Stimulated activated effector memory CD8-positive, alpha-beta T cell treated with anti-CD3 and anti-CD28 coated beads, Interleukin-12 subunit alpha, Interleukin-12 subunit beta, amount 100 ng/mL, for 72 hours (primary cell): Measurements from ENCODE around the gene STPG1.

Experiments
- ATAC-seq: fragments of 150-1000 bp; cut with Tn5 transposase; 2 replicates; pipeline ENCODE4 v1.10.0; 2021
- DNase-seq, 2 donors: peaks; one replicate each; pipeline ENCODE4 v3.0.0; 2021 to 2022; ENCODE audit warnings: low spot score in 2 of 2
- H3K27ac Mint-ChIP-seq: one replicate; pipeline ENCODE4 v1.8.0; 2022; ENCODE audit warnings: mild to moderate bottlenecking, mixed read lengths
- H3K36me3 Mint-ChIP-seq: one replicate; pipeline ENCODE4 v1.8.0; 2022; ENCODE audit warnings: mild to moderate bottlenecking, mixed read lengths
- H3K4me1 Mint-ChIP-seq: one replicate; pipeline ENCODE4 v1.8.0; 2022; ENCODE audit warnings: mixed read lengths
- H3K4me3 Mint-ChIP-seq: one replicate; pipeline ENCODE4 v1.8.0; 2022; ENCODE audit warnings: mild to moderate bottlenecking, mixed read lengths
- H3K9me3 Mint-ChIP-seq: one replicate; pipeline ENCODE4 v1.8.0; 2022; ENCODE audit warnings: mixed read lengths

The STPG1 gene

DNA sequence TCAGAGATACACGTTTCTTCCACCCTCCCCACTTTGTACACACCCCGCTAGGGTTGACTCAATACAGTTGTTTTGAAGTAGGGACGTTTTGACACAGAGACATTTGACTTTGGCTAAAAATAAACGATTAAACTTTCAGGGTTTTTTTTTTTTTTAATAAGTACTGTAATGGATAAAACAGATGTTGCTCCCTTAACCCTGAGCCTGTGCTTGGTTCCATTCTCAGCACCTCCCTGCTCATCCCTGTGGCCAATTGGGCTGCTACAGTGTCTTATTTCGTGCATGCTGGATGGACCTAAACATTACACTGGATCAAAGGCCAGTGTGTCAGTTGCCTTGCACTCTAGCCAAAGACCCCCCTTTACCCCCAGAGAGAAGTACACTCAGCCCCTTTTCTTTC, 77.5 kb downstream of the STPG1 start:
- Mint-ChIP-seq H3K4me1 (no peaks in the 10 kb centered on the region), H3K9me3 (no peaks in the 10 kb centered on the region), H3K27ac (no peak overlapping the region), H3K4me3 (no peak overlapping the region), H3K36me3 (no peaks in the 10 kb centered on the region)
- DNase-seq (no peak), ATAC-seq (no peak)

DNA sequence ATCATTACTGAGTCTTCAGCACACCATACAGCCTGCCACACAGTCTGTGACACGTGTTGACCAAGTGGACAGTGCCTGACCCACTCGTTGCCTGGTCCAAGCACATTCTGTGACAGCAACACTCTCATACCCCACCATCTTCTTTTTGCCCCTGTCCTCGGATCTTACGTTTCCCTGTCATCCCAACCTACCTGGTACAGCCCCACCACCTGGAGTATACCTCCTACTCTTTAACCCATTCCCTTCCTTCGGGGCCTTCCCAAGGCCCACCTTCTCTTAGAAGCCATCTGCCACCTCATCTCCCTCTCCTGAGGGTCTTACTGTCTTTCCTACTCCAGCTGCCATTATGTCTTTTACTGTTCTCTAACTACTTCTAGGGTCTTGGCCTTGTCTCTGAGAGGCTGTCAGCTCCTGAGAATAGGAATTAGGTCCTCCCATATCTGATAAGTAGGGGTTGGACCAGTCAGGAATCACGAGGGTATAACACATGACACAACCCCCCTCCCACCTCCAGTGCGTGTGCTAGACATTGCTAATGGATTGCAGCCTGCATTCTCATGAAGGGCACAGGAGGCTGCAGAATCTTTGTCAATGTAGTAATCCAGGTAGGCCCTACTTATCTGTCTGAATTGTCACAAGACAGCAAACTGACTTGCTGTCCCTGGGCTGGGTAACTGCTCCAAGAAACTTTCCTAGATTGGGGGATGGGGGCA, 81.5 kb downstream of the STPG1 start:
- DNase-seq (no peak), ATAC-seq (no peak)
- Mint-ChIP-seq H3K36me3 (no peaks in the 10 kb centered on the region), H3K9me3 (no peaks in the 10 kb centered on the region), H3K4me1 (no peaks in the 10 kb centered on the region), H3K27ac (no peak overlapping the region), H3K4me3 (no peak overlapping the region)

DNA sequence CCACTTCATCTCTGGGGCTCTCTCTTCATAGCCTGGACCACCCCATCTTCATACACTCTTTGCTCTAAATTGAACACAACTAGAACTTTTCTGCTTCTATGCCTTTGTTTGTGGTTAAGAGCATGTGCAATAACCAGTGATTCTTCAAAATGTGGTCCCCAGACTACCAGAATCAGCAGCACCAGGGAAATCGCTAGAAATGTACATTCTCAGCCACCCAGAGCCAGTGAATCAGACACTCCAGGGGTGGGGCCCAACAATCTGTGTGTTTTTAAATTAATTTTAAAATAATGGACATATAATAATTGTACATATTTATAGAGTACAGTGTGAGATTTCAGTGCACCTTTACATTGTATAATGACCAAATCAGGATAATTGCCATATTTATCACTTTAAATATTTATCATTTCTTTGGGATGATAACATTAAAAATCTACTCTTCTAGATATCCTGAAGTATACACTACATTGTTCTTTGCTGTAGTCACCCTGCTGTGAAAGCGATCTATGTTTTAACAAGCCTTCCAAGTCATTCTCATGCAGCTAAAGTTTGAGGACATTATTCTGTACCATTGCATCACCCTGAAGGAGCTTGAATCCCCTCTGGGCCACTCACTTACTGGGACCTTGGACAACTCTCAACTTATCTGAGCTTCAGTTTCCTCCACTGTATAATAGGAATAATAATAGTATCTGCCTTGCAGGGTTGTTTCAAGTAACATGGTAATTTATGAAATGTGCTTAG, 83.6 kb downstream of the STPG1 start:
- H3K27ac Mint-ChIP-seq, result no peak overlapping the region
- no peaks in the 10 kb centered on the region for H3K4me1 Mint-ChIP-seq
- DNase-seq, result no peak
- H3K36me3 Mint-ChIP-seq, result no peaks in the 10 kb centered on the region
- H3K9me3 Mint-ChIP-seq, result no peaks in the 10 kb centered on the region
- no peak overlapping the region for H3K4me3 Mint-ChIP-seq
- ATAC-seq, result no peak

- no peaks in the 10 kb centered on the region for H3K9me3 Mint-ChIP-seq
- no peak overlapping the region for H3K4me3 Mint-ChIP-seq
- no peak for ATAC-seq
- no peaks in the 10 kb centered on the region for H3K36me3 Mint-ChIP-seq
- no peaks in the 10 kb centered on the region for H3K4me1 Mint-ChIP-seq
- no peak for DNase-seq
- no peak overlapping the region for H3K27ac Mint-ChIP-seq
Observed at GRCh38 chr1:24329331-24329730, 84.3 kb downstream of the STPG1 start.

DNA sequence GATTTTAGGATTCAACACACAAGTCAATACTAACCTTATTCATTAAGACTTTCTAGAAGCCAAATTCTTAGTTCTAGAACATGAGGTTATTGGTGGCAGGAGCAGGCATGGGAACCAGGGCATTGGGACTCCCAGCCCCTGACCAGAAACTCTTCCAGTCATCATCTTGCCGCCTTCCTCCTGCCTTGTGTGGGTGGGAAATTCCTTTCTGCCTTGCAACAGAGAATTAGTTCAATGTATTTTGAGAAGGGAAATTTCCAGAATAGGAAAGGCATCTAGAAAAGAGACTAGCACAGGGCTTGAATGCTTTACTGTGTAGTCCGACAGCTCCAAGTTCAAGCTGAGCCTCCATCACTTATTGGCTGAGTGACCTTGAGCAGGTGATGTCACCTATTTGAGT, 85.7 kb downstream of the STPG1 start:
- no peak for ATAC-seq
- no peaks in the 10 kb centered on the region for H3K9me3 Mint-ChIP-seq
- no peaks in the 10 kb centered on the region for H3K4me1 Mint-ChIP-seq
- no peak for DNase-seq
- H3K27ac Mint-ChIP-seq, result no peak overlapping the region
- no peaks in the 10 kb centered on the region for H3K36me3 Mint-ChIP-seq
- no peak overlapping the region for H3K4me3 Mint-ChIP-seq

GRCh38 chr1:24327486-24327885, 86.1 kb downstream of the STPG1 start:
- Mint-ChIP-seq H3K9me3 (no peaks in the 10 kb centered on the region), H3K4me3 (no peak overlapping the region)
- ATAC-seq, result no peak

GRCh38 chr1:24325587-24326449, 87.8 kb downstream of the STPG1 start:
- Mint-ChIP-seq H3K27ac (peak overlapping the region; percentile 51), H3K36me3 (no peaks in the 10 kb centered on the region), H3K4me3 (no peak overlapping the region), H3K9me3 (no peaks in the 10 kb centered on the region), H3K4me1 (peaks cover 17% of the 10 kb centered on the region)
- ATAC-seq, result no peak
- no peak for DNase-seq

More at GRCh38 chr1:24327486-24327885, 86.1 kb downstream of the STPG1 start:
- no peak overlapping the region for H3K27ac Mint-ChIP-seq
- peaks cover under 1% of the 10 kb centered on the region for H3K4me1 Mint-ChIP-seq
- no peak for DNase-seq
- H3K36me3 Mint-ChIP-seq, result no peaks in the 10 kb centered on the region

DNA sequence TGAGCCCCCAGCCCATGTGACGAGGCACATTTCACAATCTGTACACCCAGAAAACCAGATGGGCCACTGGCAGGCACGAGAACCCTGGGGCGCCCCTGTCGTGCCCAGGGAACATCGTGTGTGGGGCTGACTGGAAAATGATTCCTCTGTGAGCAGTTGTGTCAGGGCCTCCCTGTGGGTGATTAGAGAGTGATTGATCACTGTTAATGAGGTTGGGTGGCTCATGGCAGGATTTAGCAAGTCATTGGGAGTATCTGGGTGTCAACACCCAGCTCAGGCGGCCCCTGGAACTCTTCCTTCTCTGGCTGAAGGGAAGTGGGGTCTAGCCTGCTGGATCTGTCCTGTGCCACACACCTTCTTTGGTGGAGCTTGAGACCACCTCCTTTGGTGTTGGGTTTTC, 88.7 kb downstream of the STPG1 start:
- no peak overlapping the region for H3K4me3 Mint-ChIP-seq
- no peak overlapping the region for H3K27ac Mint-ChIP-seq
- DNase-seq, result no peak

GRCh38 chr1:24323281-24323680, 90.3 kb downstream of the STPG1 start:
- Mint-ChIP-seq H3K27ac (no peak overlapping the region), H3K9me3 (no peaks in the 10 kb centered on the region), H3K36me3 (peaks cover 5% of the 10 kb centered on the region), H3K4me1 (peaks cover 42% of the 10 kb centered on the region), H3K4me3 (no peak overlapping the region)
- ATAC-seq (no peak), DNase-seq (no peak)

More for the DNA sequence above, 88.7 kb downstream of the STPG1 start:
- ATAC-seq, result no peak
- Mint-ChIP-seq H3K9me3 (no peaks in the 10 kb centered on the region), H3K36me3 (no peaks in the 10 kb centered on the region), H3K4me1 (peaks cover 26% of the 10 kb centered on the region)

- H3K27ac Mint-ChIP-seq, result peak overlapping the region; percentile 76
- peak overlapping the region; percentile 79 for H3K4me3 Mint-ChIP-seq
- no peaks in the 10 kb centered on the region for H3K9me3 Mint-ChIP-seq
- DNase-seq (no peak), ATAC-seq (peak; percentile 28)
- H3K4me1 Mint-ChIP-seq, result peaks cover 42% of the 10 kb centered on the region
- peaks cover 5% of the 10 kb centered on the region for H3K36me3 Mint-ChIP-seq
Observed at GRCh38 chr1:24322470-24323177, 91.0 kb downstream of the STPG1 start.

- ATAC-seq (peak; percentile 87), DNase-seq (peak; percentile 51 to 80)
- Mint-ChIP-seq H3K9me3 (no peaks in the 10 kb centered on the region), H3K36me3 (peaks cover 5% of the 10 kb centered on the region), H3K27ac (peak overlapping the region; percentile 76), H3K4me1 (peaks cover 42% of the 10 kb centered on the region), H3K4me3 (peak overlapping the region; percentile 79)
Observed at GRCh38 chr1:24321697-24322469, 91.7 kb downstream of the STPG1 start.

DNA sequence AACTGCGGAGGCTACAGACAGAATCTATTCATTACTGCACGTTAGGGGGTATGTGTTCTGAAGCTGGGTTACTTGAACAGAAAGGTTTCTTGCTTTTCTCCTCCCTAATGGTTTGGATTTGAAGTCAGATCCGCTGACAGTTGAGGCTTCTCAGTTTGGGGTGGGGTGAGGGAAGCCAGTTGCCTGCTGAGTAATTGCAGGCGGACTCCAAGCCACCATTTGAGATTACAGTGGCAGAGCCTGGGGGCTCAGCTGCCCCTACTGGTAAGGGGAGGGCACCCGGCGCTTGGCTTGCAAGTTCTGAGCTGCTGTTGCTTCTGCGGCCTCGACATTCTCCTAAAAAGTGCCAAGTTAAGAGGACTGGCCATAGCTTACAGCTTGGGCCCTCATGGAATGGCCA, 92.5 kb downstream of the STPG1 start:
- peaks cover 42% of the 10 kb centered on the region for H3K4me1 Mint-ChIP-seq
- peak overlapping the region; percentile 79 for H3K4me3 Mint-ChIP-seq
- DNase-seq (peak in 1 of 2 donors; percentile 57), ATAC-seq (peak; percentile 53)
- peaks cover 5% of the 10 kb centered on the region for H3K36me3 Mint-ChIP-seq
- no peak overlapping the region for H3K27ac Mint-ChIP-seq
- no peaks in the 10 kb centered on the region for H3K9me3 Mint-ChIP-seq

GRCh38 chr1:24319962-24320361, 93.6 kb downstream of the STPG1 start:
- no peaks in the 10 kb centered on the region for H3K9me3 Mint-ChIP-seq
- peak overlapping the region; percentile 46 for H3K4me3 Mint-ChIP-seq
- H3K36me3 Mint-ChIP-seq, result peaks cover 5% of the 10 kb centered on the region
- H3K4me1 Mint-ChIP-seq, result peaks cover 42% of the 10 kb centered on the region
- no peak for ATAC-seq
- DNase-seq, result no peak
- no peak overlapping the region for H3K27ac Mint-ChIP-seq

DNA sequence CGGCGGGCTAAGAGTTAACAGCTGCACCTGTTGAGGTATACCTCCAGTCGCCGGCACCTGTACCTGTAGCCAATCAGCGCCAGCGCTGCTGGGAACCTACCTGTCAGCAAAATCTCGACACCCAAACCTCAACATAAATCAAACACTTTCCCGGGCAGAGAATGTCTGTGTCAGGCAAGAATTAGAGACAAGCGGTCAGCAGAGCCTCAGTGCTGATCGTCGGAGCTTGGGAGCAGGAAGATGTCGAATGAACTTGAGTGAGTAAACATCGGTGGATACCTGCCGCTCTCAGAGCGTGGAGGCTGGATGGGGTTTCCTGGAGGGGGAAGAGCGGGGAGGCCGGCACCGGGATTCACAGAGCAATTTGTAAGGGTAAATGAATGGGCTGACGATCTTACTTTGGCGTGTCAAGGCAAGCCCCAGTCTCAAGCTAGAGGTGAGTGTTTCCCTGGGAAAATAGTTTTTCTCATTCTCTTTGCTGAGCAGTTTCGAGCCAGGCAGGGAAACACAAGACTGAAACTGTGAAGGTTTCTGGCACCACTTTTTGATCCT, 94.2 kb downstream of the STPG1 start, which contains the start of gene GRHL3:
Gene GRHL3, plus strand, starts transcription at position 46 of the 552 bp plus-strand sequence. Its CDS starts 195 bp downstream, at position 241.
- Mint-ChIP-seq H3K9me3 (no peaks in the 10 kb centered on the region), H3K36me3 (peaks cover 5% of the 10 kb centered on the region), H3K27ac (no peak within 1 kb of the TSS), H3K4me3 (peak within 1 kb of the TSS; percentile 46), H3K4me1 (peaks cover 42% of the 10 kb centered on the region)
- DNase-seq (no peak), ATAC-seq (no peak)
